WTC11 (cell line): ENCODE data around the gene FOXC1. TPM values are rescaled to one million over a fixed set of nuclear protein-coding genes. Genes with fewer than 3 reads are reported as not detected.

Experiments used
- ATAC-seq: fragments of 200-7000 bp; cut with Tn5 transposase; 2 replicates; pipeline ENCODE4 v1.10.0; 2021; ENCODE audit warnings: mild to moderate bottlenecking, moderate library complexity
- CTCF ChIA-PET: fragments of 300-600 bp; sonication (Branson Sonifier 250); formaldehyde crosslinking; loops from one replicate; lab custom pipeline; 2021; ENCODE audit warnings: antibody characterized with exemption; lab: Charles Lee
- POLR2A ChIA-PET: fragments of 350-600 bp; sonication (Branson Sonifier 250); formaldehyde crosslinking; loops from one replicate; lab custom pipeline; 2021; ENCODE audit warnings: antibody characterized with exemption; lab: Charles Lee
- DNase-seq: peaks from one replicate; pipeline ENCODE4 v3.0.0; 2021; ENCODE audit warnings: low spot score
- H3K27ac Mint-ChIP-seq: 2 replicates; pipeline ENCODE4 v1.8.0; 2021; ENCODE audit warnings: mixed read lengths
- H3K27me3 Mint-ChIP-seq: 2 replicates; pipeline ENCODE4 v1.8.0; 2021; ENCODE audit warnings: low read depth, mild to moderate bottlenecking, moderate library complexity, mixed read lengths
- H3K36me3 Mint-ChIP-seq: 2 replicates; pipeline ENCODE4 v1.8.0; 2021; ENCODE audit warnings: mixed read lengths
- H3K4me1 Mint-ChIP-seq: 2 replicates; pipeline ENCODE4 v1.8.0; 2022; ENCODE audit warnings: mixed read lengths
- H3K4me3 Mint-ChIP-seq: 2 replicates; pipeline ENCODE4 v1.8.0; 2021; ENCODE audit warnings: mild to moderate bottlenecking, moderate library complexity, mixed read lengths
- H3K9me3 Mint-ChIP-seq: 2 replicates; pipeline ENCODE4 v1.8.0; 2021; ENCODE audit warnings: mixed read lengths
- CBFB ChIP-seq: sonication (generic); formaldehyde crosslinking; IDR thresholded peaks from 2 replicates; pipeline ENCODE4 v1.8.1; 2022; ENCODE audit warnings: mild to moderate bottlenecking, low read depth, missing genetic modification reagents
- CREB1 ChIP-seq: sonication (generic); formaldehyde crosslinking; IDR thresholded peaks from 2 replicates; pipeline ENCODE4 v1.8.0; 2023; ENCODE audit warnings: mild to moderate bottlenecking, missing genetic modification reagents
- ETV6 ChIP-seq: sonication (generic); formaldehyde crosslinking; IDR thresholded peaks from 2 replicates; pipeline ENCODE4 v1.8.1; 2022; ENCODE audit warnings: mild to moderate bottlenecking, missing genetic modification reagents
- FOXK1 ChIP-seq: sonication (generic); formaldehyde crosslinking; IDR thresholded peaks from 2 replicates; pipeline ENCODE4 v1.8.0; 2022; ENCODE audit warnings: mild to moderate bottlenecking, moderate library complexity, missing genetic modification reagents
- FOXP1 ChIP-seq: sonication (generic); formaldehyde crosslinking; IDR thresholded peaks from 2 replicates; pipeline ENCODE4 v1.8.0; 2022; ENCODE audit warnings: missing genetic modification reagents, mild to moderate bottlenecking, moderate library complexity, borderline replicate concordance
- NR3C1 ChIP-seq: sonication (generic); formaldehyde crosslinking; conservative IDR thresholded peaks from 2 replicates; pipeline ENCODE4 v1.8.1; 2023; ENCODE audit warnings: low read depth, mild to moderate bottlenecking, missing genetic modification reagents
- RORB ChIP-seq: fragments of 250-450 bp; sonication (Bioruptor Pico); IDR thresholded peaks from 2 replicates; pipeline ENCODE4 v1.9.0; 2021; ENCODE audit warnings: mild to moderate bottlenecking
- TEAD1 ChIP-seq: sonication (generic); formaldehyde crosslinking; IDR thresholded peaks from 2 replicates; pipeline ENCODE4 v1.8.0; 2022; ENCODE audit warnings: mild to moderate bottlenecking, missing genetic modification reagents
- TP53 ChIP-seq: sonication (generic); formaldehyde crosslinking; IDR thresholded peaks from 2 replicates; pipeline ENCODE4 v1.8.1; 2023; ENCODE audit warnings: mild to moderate bottlenecking, missing genetic modification reagents
- ZBTB21 ChIP-seq: sonication (generic); formaldehyde crosslinking; IDR thresholded peaks from 2 replicates; pipeline ENCODE4 v1.8.1; 2023; ENCODE audit warnings: mild to moderate bottlenecking, missing genetic modification reagents, borderline replicate concordance
- ZNF416 ChIP-seq: fragments of 250-450 bp; sonication (Bioruptor Pico); IDR thresholded peaks from 2 replicates; pipeline ENCODE4 v1.9.0; 2021; ENCODE audit warnings: mild to moderate bottlenecking, inconsistent platforms
- total RNA-seq: library from RNA; stranded (reverse); gene quantifications from 3 replicates; pipeline ENCODE4 v1.2.3, GENCODE V29; 2021
- TF ChIP-seq, protein P1 (sequence below): sonication (generic); formaldehyde crosslinking; IDR thresholded peaks from 2 replicates; pipeline ENCODE4 v1.8.0; 2023; ENCODE audit warnings: missing genetic modification reagents, mild to moderate bottlenecking, borderline replicate concordance
- TF ChIP-seq, protein P2 (sequence below): sonication (generic); formaldehyde crosslinking; IDR thresholded peaks from 2 replicates; pipeline ENCODE4 v1.8.0; 2023; ENCODE audit warnings: missing genetic modification reagents
- TF ChIP-seq, protein P3 (sequence below): fragments of 250-450 bp; sonication (Bioruptor Pico); IDR thresholded peaks from 2 replicates; pipeline ENCODE4 v2.1.2; 2022; ENCODE audit warnings: mild to moderate bottlenecking, moderate library complexity
- TF ChIP-seq, protein P4 (sequence below): sonication (generic); formaldehyde crosslinking; IDR thresholded peaks from 2 replicates; pipeline ENCODE4 v1.8.0; 2022; ENCODE audit warnings: mild to moderate bottlenecking, missing genetic modification reagents
- TF ChIP-seq, protein P5 (sequence below): sonication (generic); formaldehyde crosslinking; IDR thresholded peaks from 2 replicates; pipeline ENCODE4 v1.8.0; 2022; ENCODE audit warnings: mild to moderate bottlenecking, missing genetic modification reagents
- TF ChIP-seq, protein P6 (sequence below): fragments of 250-450 bp; sonication (Bioruptor Pico); IDR thresholded peaks from 2 replicates; pipeline ENCODE4 v1.9.0; 2021; ENCODE audit warnings: mild to moderate bottlenecking, borderline replicate concordance
- TF ChIP-seq, protein P7 (sequence below): fragments of 250-450 bp; sonication (Bioruptor Pico); IDR thresholded peaks from 2 replicates; pipeline ENCODE4 v1.8.0; 2021; ENCODE audit warnings: mild to moderate bottlenecking

FOXC1 gene
- total RNA-seq, 1 experiment from 2014 or later = 10.7 TPM

DNA sequence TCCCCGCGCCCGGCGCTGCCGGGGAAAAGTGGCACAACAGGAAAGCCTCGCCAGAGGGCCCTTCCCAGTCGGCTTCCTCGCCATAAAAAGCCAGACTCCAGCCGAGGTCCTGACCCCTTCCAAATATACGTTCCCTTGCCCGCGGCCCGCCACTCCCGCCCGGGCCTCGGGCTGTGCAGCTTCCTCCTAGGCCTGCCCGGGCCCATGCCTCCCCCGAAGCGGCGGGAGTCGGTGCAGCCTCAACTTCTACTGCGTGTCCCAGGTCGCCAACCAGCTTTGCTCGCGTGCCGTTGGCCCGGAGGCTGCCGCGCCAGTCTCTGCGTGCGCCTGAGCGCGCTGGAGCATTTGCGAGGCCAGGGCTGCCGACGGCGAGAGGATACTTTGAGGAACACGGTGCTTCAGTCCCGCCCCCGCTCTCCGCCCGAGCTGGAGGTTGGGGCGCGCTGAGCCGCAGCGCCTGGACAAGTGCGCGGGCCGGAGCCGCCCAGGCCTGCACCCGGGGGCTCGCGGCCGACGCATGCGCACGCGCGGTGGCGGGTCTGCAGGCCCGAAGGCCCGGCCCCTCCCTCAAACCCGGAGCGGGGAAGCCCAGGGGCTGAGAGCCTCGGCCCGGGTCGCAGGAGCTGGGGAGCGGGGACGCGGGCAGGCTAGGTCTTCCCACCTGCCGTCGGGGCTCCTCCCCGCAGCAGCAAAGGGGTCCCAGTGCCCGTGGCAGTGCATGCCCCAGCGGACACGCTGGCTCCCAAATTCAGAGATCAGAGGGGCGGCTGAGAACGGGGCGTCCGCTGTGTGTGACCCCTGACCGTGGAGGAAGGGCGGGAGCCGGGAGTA, 10.2 kb downstream of the FOXC1 start:
- H3K27me3 Mint-ChIP-seq = peaks cover 99% of the 10 kb centered on the region
- TF ChIP-seq, protein P1, sequence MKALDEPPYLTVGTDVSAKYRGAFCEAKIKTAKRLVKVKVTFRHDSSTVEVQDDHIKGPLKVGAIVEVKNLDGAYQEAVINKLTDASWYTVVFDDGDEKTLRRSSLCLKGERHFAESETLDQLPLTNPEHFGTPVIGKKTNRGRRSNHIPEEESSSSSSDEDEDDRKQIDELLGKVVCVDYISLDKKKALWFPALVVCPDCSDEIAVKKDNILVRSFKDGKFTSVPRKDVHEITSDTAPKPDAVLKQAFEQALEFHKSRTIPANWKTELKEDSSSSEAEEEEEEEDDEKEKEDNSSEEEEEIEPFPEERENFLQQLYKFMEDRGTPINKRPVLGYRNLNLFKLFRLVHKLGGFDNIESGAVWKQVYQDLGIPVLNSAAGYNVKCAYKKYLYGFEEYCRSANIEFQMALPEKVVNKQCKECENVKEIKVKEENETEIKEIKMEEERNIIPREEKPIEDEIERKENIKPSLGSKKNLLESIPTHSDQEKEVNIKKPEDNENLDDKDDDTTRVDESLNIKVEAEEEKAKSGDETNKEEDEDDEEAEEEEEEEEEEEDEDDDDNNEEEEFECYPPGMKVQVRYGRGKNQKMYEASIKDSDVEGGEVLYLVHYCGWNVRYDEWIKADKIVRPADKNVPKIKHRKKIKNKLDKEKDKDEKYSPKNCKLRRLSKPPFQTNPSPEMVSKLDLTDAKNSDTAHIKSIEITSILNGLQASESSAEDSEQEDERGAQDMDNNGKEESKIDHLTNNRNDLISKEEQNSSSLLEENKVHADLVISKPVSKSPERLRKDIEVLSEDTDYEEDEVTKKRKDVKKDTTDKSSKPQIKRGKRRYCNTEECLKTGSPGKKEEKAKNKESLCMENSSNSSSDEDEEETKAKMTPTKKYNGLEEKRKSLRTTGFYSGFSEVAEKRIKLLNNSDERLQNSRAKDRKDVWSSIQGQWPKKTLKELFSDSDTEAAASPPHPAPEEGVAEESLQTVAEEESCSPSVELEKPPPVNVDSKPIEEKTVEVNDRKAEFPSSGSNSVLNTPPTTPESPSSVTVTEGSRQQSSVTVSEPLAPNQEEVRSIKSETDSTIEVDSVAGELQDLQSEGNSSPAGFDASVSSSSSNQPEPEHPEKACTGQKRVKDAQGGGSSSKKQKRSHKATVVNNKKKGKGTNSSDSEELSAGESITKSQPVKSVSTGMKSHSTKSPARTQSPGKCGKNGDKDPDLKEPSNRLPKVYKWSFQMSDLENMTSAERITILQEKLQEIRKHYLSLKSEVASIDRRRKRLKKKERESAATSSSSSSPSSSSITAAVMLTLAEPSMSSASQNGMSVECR (CRISPR knock-in tag) = 0 out of 2 replicates have a peak, but pooled peaks have one; percentile 29
- TF ChIP-seq TP53 (0 out of 2 replicates have a peak, but pooled peaks have one; percentile 44), TEAD1 (peak; percentile 52; the same call in 1 of the 2 replicates), FOXK1 (peak; percentile 3; the same call in 1 of the 2 replicates), CBFB (CRISPR knock-in tag) (0 out of 2 replicates have a peak, but pooled peaks have one; percentile 38), FOXP1 (0 out of 2 replicates have a peak, but pooled peaks have one; percentile 42), ZBTB21 (0 out of 2 replicates have a peak, but pooled peaks have one; percentile 45), RORB (no peak), ETV6 (CRISPR knock-in tag) (0 out of 2 replicates have a peak, but pooled peaks have one; percentile 70), ZNF416 (CRISPR knock-in tag) (no peak)
- TF ChIP-seq, protein P2, sequence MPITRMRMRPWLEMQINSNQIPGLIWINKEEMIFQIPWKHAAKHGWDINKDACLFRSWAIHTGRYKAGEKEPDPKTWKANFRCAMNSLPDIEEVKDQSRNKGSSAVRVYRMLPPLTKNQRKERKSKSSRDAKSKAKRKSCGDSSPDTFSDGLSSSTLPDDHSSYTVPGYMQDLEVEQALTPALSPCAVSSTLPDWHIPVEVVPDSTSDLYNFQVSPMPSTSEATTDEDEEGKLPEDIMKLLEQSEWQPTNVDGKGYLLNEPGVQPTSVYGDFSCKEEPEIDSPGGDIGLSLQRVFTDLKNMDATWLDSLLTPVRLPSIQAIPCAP (CRISPR knock-in tag) = peak; percentile 67; the same call in 1 of the 2 replicates
- TF ChIP-seq, protein P3, sequence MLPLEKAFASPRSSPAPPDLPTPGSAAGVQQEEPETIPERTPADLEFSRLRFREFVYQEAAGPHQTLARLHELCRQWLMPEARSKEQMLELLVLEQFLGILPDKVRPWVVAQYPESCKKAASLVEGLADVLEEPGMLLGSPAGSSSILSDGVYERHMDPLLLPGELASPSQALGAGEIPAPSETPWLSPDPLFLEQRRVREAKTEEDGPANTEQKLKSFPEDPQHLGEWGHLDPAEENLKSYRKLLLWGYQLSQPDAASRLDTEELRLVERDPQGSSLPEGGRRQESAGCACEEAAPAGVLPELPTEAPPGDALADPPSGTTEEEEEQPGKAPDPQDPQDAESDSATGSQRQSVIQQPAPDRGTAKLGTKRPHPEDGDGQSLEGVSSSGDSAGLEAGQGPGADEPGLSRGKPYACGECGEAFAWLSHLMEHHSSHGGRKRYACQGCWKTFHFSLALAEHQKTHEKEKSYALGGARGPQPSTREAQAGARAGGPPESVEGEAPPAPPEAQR = no peak
- TF ChIP-seq, protein P4, sequence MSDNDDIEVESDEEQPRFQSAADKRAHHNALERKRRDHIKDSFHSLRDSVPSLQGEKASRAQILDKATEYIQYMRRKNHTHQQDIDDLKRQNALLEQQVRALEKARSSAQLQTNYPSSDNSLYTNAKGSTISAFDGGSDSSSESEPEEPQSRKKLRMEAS (CRISPR knock-in tag) = peak; percentile 70; the same call in 1 of the 2 replicates
- TF ChIP-seq, protein P5, sequence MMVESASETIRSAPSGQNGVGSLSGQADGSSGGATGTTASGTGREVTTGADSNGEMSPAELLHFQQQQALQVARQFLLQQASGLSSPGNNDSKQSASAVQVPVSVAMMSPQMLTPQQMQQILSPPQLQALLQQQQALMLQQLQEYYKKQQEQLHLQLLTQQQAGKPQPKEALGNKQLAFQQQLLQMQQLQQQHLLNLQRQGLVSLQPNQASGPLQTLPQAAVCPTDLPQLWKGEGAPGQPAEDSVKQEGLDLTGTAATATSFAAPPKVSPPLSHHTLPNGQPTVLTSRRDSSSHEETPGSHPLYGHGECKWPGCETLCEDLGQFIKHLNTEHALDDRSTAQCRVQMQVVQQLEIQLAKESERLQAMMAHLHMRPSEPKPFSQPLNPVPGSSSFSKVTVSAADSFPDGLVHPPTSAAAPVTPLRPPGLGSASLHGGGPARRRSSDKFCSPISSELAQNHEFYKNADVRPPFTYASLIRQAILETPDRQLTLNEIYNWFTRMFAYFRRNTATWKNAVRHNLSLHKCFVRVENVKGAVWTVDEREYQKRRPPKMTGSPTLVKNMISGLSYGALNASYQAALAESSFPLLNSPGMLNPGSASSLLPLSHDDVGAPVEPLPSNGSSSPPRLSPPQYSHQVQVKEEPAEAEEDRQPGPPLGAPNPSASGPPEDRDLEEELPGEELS = peak; percentile 81; the same call in 1 of the 2 replicates
- ChIA-PET CTCF (interaction anchor here (0.6 to 5.8 kb wide), 6 partner anchors 8 to 734 kb away, joined by 3 to 30 read pairs (median 3); partner anchors contain the start of gene FOXC1), POLR2A (interaction anchor here (0.5 kb wide), 1 partner anchor 1434 kb away, joined by 3 read pairs; no protein-coding TSS in a partner anchor)
- H3K4me3 Mint-ChIP-seq = peak overlapping the region; percentile 45
- H3K36me3 Mint-ChIP-seq = no peaks in the 10 kb centered on the region
- peaks cover 41% of the 10 kb centered on the region for H3K4me1 Mint-ChIP-seq
- DNase-seq = peak; percentile 70
- peak; percentile 53 for ATAC-seq
- no peaks in the 10 kb centered on the region for H3K9me3 Mint-ChIP-seq
- no peak overlapping the region for H3K27ac Mint-ChIP-seq

DNA sequence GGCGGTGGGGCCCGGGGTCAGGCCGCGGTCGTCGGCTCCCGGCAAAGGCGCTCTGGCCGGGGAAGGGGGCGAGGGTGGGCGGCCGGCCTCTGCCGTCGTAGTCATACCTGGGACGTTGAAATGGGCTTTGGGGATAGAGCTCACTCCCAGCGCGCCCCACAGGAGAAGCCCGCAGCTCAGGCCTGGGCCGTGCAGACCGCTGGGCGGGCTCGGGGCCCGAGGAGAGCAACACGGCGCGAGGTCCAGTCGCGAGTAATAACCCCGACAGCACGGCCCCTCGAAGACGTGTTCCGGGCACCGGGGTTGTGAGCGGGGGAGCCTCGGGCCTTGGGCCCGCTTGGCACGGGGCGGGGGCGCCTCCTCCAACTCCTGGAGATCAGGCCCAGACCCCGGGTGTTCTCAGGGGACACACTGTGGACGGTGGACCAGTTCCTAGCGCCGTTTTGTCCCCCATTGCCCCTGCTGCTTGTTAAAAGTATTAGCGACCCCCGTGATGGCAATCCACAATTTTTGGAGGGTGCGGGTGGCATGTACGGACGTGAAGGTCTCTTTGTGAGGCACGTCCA, 10.9 kb downstream of the FOXC1 start:
- peaks cover 99% of the 10 kb centered on the region for H3K27me3 Mint-ChIP-seq
- ChIA-PET CTCF (interaction anchor here (0.6 to 5.8 kb wide), 5 partner anchors 9 to 733 kb away, joined by 3 to 30 read pairs (median 3); no protein-coding TSS in a partner anchor), POLR2A (no interaction called here)
- H3K27ac Mint-ChIP-seq = no peak overlapping the region
- H3K36me3 Mint-ChIP-seq = no peaks in the 10 kb centered on the region
- peak overlapping the region; percentile 34 for H3K4me3 Mint-ChIP-seq
- H3K4me1 Mint-ChIP-seq = peaks cover 48% of the 10 kb centered on the region
- peak; percentile 6 for ATAC-seq
- H3K9me3 Mint-ChIP-seq = no peaks in the 10 kb centered on the region
- DNase-seq = no peak
- TF ChIP-seq CREB1 (CRISPR knock-in tag) = no peak
- TF ChIP-seq NR3C1 (CRISPR knock-in tag) = no peak
- TF ChIP-seq FOXK1 = no peak
- TF ChIP-seq, protein P6, sequence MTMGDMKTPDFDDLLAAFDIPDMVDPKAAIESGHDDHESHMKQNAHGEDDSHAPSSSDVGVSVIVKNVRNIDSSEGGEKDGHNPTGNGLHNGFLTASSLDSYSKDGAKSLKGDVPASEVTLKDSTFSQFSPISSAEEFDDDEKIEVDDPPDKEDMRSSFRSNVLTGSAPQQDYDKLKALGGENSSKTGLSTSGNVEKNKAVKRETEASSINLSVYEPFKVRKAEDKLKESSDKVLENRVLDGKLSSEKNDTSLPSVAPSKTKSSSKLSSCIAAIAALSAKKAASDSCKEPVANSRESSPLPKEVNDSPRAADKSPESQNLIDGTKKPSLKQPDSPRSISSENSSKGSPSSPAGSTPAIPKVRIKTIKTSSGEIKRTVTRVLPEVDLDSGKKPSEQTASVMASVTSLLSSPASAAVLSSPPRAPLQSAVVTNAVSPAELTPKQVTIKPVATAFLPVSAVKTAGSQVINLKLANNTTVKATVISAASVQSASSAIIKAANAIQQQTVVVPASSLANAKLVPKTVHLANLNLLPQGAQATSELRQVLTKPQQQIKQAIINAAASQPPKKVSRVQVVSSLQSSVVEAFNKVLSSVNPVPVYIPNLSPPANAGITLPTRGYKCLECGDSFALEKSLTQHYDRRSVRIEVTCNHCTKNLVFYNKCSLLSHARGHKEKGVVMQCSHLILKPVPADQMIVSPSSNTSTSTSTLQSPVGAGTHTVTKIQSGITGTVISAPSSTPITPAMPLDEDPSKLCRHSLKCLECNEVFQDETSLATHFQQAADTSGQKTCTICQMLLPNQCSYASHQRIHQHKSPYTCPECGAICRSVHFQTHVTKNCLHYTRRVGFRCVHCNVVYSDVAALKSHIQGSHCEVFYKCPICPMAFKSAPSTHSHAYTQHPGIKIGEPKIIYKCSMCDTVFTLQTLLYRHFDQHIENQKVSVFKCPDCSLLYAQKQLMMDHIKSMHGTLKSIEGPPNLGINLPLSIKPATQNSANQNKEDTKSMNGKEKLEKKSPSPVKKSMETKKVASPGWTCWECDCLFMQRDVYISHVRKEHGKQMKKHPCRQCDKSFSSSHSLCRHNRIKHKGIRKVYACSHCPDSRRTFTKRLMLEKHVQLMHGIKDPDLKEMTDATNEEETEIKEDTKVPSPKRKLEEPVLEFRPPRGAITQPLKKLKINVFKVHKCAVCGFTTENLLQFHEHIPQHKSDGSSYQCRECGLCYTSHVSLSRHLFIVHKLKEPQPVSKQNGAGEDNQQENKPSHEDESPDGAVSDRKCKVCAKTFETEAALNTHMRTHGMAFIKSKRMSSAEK (CRISPR knock-in tag) = no peak
- TF ChIP-seq, protein P7, sequence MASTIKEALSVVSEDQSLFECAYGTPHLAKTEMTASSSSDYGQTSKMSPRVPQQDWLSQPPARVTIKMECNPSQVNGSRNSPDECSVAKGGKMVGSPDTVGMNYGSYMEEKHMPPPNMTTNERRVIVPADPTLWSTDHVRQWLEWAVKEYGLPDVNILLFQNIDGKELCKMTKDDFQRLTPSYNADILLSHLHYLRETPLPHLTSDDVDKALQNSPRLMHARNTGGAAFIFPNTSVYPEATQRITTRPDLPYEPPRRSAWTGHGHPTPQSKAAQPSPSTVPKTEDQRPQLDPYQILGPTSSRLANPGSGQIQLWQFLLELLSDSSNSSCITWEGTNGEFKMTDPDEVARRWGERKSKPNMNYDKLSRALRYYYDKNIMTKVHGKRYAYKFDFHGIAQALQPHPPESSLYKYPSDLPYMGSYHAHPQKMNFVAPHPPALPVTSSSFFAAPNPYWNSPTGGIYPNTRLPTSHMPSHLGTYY (CRISPR knock-in tag) = no peak
